ENCODE results near the gene KLK13. TPM values are rescaled to one million over a fixed set of nuclear protein-coding genes. Genes with fewer than 3 reads are reported as not detected.
A peak's percentile ranks its signal among the peaks of the same experiment; 100 is the strongest.

Gene KLK13
- total and polyA plus RNA-seq, 2 of the 8 experiments (the other 6 are each of a cell fraction or from before 2014, with no cell fraction given), result 4.2 to 4.5 TPM

DNA sequence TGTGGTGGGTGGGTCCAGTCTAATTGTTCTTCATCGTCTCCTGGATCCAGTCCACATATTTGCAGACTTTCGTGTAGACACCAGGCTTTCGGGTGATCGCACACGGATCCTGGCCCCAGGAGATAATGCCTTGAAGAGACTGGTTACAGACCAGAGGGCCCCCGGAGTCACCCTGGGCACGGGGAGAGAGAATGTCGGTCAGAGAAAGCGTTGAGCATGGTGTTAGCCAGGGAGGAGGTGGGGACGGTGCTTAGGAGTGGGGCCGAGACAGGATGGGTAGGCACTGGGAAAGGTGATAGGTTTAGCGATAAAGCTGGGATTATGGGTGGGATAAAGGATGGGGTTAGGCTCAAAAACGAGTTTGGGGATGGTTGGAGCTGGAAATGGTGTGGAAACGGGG, 42.4 kb downstream of the KLK13 start:
- Histone ChIP-seq H4K20me1 (replicated peaks in 1 of 2; ENCODE audit: control insufficient read depth in 1 of 2, insufficient read depth in 2 of 2, low read length in 2 of 2) (no peaks in the 10 kb centered on the region), H2BK20ac (ENCODE audit: low read length) (no peak overlapping the region), H3K4me1 (replicated peaks in 1 of 4; ENCODE audit: control insufficient read depth in 3 of 4, insufficient read depth in 4 of 4, low read length in 3 of 4) (peaks cover 3 to 30% (median 18%) of the 10 kb centered on the region in 4 experiments), H2BK120ac (replicated peaks; ENCODE audit: low read depth, low read length) (no peak overlapping the region), H3K14ac (ENCODE audit: insufficient read length) (no peak overlapping the region), H3K4ac (replicated peaks; ENCODE audit: insufficient read length, low read depth, low read length) (no peak overlapping the region), H3K9me3 (ENCODE audit: insufficient read depth in 2 of 2, low read depth in 1 of 2, low read length in 1 of 2) (no peaks in the 10 kb centered on the region), H3K4me3 (ENCODE audit: extremely low read depth in 1 of 4, insufficient read depth in 2 of 4, low read depth in 3 of 4, low read length in 4 of 4) (no peak overlapping the region), H3K27me3 (replicated peaks in 1 of 4; ENCODE audit: control insufficient read depth in 3 of 4, extremely low read depth in 1 of 4, insufficient read depth in 3 of 4, low read length in 3 of 4) (peaks cover 0 to 23% (median 14%) of the 10 kb centered on the region in 4 experiments; a peak in 5 of 7 replicates), H3K56ac (replicated peaks; ENCODE audit: insufficient read length, low read depth, low read length) (no peak overlapping the region), H2BK12ac (ENCODE audit: low read depth, low read length) (peak overlapping the region; percentile 90; the same call in 1 of the 2 replicates), H3K23ac (ENCODE audit: insufficient read length) (no peak overlapping the region), H4K5ac (ENCODE audit: insufficient read length, low read depth, low read length) (no peak overlapping the region), H2AFZ (ENCODE audit: low read length) (no peak overlapping the region), H3K27ac (ENCODE audit: low read depth, low read length) (no peak overlapping the region), H4K8ac (ENCODE audit: extremely low read depth, insufficient read depth, low read length) (no peak overlapping the region), H3K18ac (ENCODE audit: extremely low read depth, low read length) (peak overlapping the region; percentile 6; the same call in 1 of the 2 replicates), H2BK15ac (ENCODE audit: low read length) (0 out of 2 replicates have a peak overlapping the region, but pooled peaks have one; percentile 46), H3K23me2 (ENCODE audit: low read depth, low read length) (peaks cover 5% of the 10 kb centered on the region; the same call in 1 of the 2 replicates), H4K91ac (replicated peaks; ENCODE audit: insufficient read length, low read length) (no peak overlapping the region), H2BK5ac (ENCODE audit: low read depth, low read length) (0 out of 2 replicates have a peak overlapping the region, but pooled peaks have one; percentile 35), H3K36me3 (ENCODE audit: control insufficient read depth in 2 of 4, insufficient read depth in 4 of 4, low read length in 3 of 4) (no peaks in the 10 kb centered on the region), H3K79me2 (ENCODE audit: control insufficient read depth in 1 of 2, insufficient read depth in 2 of 2, low read length in 2 of 2) (no peaks in the 10 kb centered on the region), H3K9ac (replicated peaks in 1 of 4; ENCODE audit: extremely low read depth in 1 of 4, low read depth in 3 of 4, low read length in 3 of 4) (no peak overlapping the region), H3K4me2 (ENCODE audit: insufficient read depth in 1 of 2, low read depth in 2 of 2, low read length in 2 of 2) (no peak overlapping the region), H3K79me1 (ENCODE audit: low read depth, low read length) (no peaks in the 10 kb centered on the region), H2AK5ac (ENCODE audit: low read depth, low read length) (no peak overlapping the region; the same call in 1 of the 2 replicates)
- no peak for FAIRE-seq
- no peak for TF ChIP-seq SAP30 (IDR thresholded peaks at IDR 0.05; ENCODE audit: insufficient read depth, insufficient replicate concordance, low read length)
- WGBS, 2 experiments (ENCODE audit: extremely low coverage in 1 of 2, insufficient coverage in 1 of 2, insufficient read length in 1 of 2, insufficient replicate concordance in 2 of 2, low coverage in 1 of 2, low lambda C conversion rate in 2 of 2, missing lambda C conversion rate in 1 of 2), result 84 to 100% methylated on average over 2 to 14 of the region's 14 CpGs
- ChIA-PET CTCF (ENCODE audit: partially characterized antibody) (interaction anchor here (0.6 to 15.0 kb wide), 12 partner anchors 14 to 139 kb away, joined by 3 to 269 read pairs (median 4); no protein-coding TSS in a partner anchor), POLR2A (ENCODE audit: partially characterized antibody) (interaction anchor here (1.2 kb wide), 1 partner anchor 70 kb away, joined by 3 read pairs; no protein-coding TSS in a partner anchor)
- DNase-seq (ENCODE audit: low read depth in 1 of 2, low spot score in 2 of 2), result no peak
